HG03571 (cell line): ENCODE measurements around the gene ATP7B.

Source experiments
- ATAC-seq: cut with Tn5 transposase; IDR thresholded peaks from one replicate; pipeline ENCODE4 v1.9.1; 2021; ENCODE audit not compliant: unreplicated experiment

Gene ATP7B

DNA sequence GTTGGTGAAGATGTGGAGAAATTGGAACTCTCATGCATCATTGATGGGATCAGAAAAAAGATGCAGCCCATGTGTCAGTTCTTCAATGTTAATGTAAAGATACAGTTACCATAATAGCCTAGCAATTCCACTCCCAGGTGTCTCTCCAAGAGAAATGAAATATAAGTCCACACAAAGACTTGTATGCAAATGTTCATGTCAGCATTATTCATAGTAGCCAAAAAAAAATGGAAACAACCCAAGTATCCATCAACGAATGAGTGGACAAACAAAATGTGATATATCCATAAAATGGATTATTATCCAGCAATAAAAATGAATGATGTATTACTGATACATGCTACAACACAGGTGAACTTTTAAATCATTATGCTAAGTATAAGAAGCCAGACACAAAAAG lies 110.8 kb downstream of the ATP7B start:
- no peak for ATAC-seq

DNA sequence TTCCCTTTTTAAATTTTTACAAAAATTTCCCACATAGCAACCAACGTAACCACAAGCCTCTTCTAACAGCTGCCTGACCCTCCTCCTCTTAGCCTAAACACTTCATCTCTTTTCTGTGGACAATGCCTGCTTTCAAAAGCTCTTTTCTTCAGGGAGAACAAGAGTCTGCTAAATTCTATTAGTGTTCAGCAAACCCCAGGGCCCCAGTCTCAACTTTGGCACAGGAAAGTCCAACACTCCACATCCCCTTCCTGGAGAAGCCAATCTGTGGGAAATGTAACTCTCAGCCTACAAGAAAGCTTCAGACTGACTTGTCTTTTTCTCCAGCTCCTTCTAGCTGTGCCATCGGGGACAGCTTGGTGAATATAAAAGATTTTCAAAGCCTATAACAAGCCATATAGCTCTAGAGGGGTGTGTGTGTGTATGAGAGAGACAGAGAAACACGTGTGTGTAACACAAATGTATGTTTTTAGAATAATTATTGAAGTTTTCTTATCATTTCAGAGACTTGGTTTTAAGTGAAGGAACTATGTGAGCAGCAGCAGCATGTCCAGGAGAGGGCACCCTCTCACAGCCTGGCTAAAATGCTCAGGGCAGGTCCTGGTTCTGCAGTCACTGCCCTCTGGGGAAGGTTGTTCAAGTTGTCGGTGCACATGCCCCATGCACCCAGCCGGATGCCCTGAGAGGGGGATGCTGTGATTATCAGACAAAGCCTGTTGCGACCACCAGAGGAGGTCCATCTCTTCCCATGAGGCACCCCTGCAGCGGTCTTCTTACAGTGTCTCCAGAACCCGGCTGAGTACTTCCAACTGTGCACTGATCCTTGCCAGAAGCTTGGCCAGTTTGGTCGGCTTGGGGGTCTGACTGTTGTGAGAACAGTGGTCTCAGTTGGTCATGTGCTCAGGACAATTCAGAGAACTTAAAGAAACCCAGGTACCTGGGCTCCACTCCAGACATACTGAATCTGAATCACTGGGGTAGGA lies 115.1 kb downstream of the ATP7B start:
- no peak for ATAC-seq

DNA sequence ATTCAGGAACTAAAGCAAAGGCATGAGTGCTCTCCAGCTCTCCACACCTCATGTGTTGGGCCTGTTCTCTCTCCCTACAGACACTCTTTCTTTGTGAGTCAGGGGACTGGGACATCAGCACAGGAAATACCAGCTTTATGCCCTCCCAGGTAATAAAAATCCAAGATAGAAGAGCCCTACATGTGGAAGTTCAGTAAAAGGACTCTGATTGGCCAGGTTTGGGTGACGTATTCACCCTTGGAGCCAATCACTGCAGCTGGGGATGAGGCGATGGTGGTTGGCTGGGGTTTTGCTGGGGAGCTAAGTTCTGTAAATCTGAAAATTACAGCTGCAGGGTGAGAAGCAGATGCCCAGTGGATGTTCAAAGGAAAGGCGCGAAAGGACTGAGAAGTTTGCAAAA lies 117.0 kb downstream of the ATP7B start:
- ATAC-seq, result no peak

DNA sequence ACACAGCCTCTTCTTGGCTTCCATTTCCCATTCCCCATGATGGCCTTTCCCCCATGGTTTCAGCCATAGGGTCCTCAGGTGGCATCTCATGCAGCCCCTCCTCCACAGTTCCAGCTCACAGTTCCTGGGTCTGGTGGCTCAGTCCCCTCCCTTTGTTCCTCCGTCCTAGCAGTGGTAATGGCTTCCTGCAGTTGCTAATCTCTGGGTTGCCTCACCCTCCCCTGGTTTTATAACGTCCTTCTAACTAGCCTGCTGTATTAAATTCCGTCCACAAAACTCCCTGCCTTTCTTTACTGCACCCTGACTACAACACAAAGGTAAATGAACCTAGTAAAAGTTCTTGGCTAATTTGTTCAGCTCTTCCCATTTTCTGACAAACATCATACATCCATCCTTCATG lies 118.6 kb downstream of the ATP7B start:
- ATAC-seq, result no peak

DNA sequence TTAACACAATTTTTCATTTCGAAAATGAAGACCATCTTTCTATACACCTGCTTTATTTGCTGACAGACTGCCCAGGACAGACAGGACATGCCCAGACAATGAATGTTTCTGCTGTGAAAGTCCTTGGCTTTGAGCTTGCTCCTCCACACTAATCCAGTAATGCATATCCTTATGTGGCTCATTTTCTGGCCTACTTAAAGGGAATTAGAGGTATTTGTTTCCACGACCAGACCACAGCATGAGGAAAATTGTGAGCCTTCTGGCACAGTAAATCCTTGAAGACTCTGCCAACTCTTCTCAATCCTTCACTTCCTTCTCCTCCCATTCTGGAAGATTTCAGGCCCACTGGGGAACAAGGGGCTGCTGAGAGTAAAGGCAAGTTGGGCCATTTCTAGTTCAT lies 123.8 kb downstream of the ATP7B start:
- ATAC-seq, result no peak

DNA sequence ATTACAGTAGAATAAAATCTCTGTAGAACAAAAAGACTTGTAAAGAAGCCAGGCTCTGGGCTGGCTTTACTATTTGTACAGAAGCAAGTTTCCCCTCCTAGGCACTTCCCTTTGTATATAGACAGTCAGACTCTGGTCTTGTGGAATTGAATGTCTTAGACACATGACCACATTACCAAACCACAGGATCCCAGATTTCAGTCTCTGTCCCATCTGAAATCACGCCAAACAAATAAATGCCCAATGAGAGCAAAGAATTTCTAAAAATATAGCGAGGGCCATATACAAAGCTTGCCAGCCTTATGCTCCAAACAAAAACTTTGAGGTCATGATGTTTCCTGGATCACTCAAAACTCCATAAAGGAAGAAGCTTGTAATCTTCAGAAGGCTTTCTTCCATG lies 125.6 kb downstream of the ATP7B start:
- ATAC-seq, result no peak

DNA sequence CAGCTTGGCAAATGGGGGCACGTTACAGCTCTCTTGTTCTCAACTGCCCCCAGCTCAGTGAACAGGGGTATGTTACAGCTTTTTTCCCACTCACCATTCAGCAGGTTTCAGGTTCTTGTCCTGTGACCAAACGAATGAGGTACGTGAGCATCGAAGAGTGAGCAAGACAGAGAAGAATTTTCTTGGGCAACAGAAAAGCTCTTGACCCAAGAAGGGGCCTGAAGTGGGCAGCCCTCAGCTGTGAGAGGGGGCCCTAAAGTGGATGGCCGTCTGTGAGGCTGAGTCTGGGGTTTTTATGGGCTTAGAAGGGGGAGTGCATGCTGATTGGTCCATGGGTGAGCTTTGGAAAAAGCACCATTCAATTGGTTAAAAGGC lies 128.0 kb downstream of the ATP7B start:
- no peak for ATAC-seq
